Stimulated activated memory B cell treated with anti-CD40 and anti-IgM and Interleukin-4, amounts not matched to agents 10 μg/mL and 1 μg/mL and 100 μg/mL, for 72 hours (primary cell): ENCODE results near the gene TSC2.

ENCODE experiments used
- ATAC-seq: fragments of 150-1000 bp; cut with Tn5 transposase; 2 replicates; pipeline ENCODE4 v1.10.0; 2021
- H3K27ac Mint-ChIP-seq: one replicate; pipeline ENCODE4 v1.8.0; 2022; ENCODE audit warnings: mild to moderate bottlenecking, mixed read lengths
- H3K27me3 Mint-ChIP-seq: one replicate; pipeline ENCODE4 v1.8.0; 2022; ENCODE audit warnings: mixed read lengths
- H3K36me3 Mint-ChIP-seq: one replicate; pipeline ENCODE4 v1.8.0; 2022; ENCODE audit warnings: mixed read lengths
- H3K4me1 Mint-ChIP-seq: one replicate; pipeline ENCODE4 v1.8.0; 2022; ENCODE audit warnings: mixed read lengths
- H3K4me3 Mint-ChIP-seq: one replicate; pipeline ENCODE4 v1.8.0; 2022; ENCODE audit warnings: mild to moderate bottlenecking, moderate library complexity, mixed read lengths
- H3K9me3 Mint-ChIP-seq: one replicate; pipeline ENCODE4 v1.8.0; 2022; ENCODE audit warnings: mixed read lengths

TSC2 gene

GRCh38 chr16:2023092-2024031 is 24.4 kb upstream of the TSC2 start:
- peak overlapping the region; percentile 72 for H3K4me3 Mint-ChIP-seq
- H3K9me3 Mint-ChIP-seq, result no peaks in the 10 kb centered on the region
- peaks cover 33% of the 10 kb centered on the region for H3K4me1 Mint-ChIP-seq
- peak overlapping the region; percentile 75 for H3K27ac Mint-ChIP-seq
- peaks cover 74% of the 10 kb centered on the region for H3K27me3 Mint-ChIP-seq
- ATAC-seq, result peak; percentile 88
- no peaks in the 10 kb centered on the region for H3K36me3 Mint-ChIP-seq

DNA sequence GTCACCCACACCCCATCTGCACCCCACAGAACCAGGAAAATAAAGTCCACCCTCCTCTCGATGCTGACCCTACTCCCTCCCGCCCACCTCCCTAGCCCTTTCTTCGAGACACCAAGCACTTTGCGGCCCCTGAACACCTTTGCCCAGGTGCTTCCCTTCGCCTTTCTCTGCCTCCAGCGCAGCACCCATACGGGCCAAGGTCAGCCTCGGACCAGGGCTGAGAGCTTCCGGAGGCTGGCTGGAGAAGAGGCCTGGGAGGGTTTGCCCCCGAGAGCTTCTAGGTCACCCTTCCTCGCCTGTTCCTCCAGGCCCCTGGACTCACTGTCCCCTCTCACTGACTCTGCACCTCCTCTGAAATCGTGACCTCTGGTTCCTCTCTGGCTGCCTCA is 23.8 kb upstream of the TSC2 start:
- peaks cover 74% of the 10 kb centered on the region for H3K27me3 Mint-ChIP-seq
- no peaks in the 10 kb centered on the region for H3K9me3 Mint-ChIP-seq
- ATAC-seq, result no peak
- H3K4me3 Mint-ChIP-seq, result peak overlapping the region; percentile 26
- H3K4me1 Mint-ChIP-seq, result peaks cover 33% of the 10 kb centered on the region
- peak overlapping the region; percentile 39 for H3K27ac Mint-ChIP-seq
- no peaks in the 10 kb centered on the region for H3K36me3 Mint-ChIP-seq

- Mint-ChIP-seq H3K36me3 (no peaks in the 10 kb centered on the region), H3K27me3 (peaks cover 76% of the 10 kb centered on the region), H3K4me3 (peak overlapping the region; percentile 12), H3K9me3 (no peaks in the 10 kb centered on the region), H3K27ac (no peak overlapping the region), H3K4me1 (peaks cover 33% of the 10 kb centered on the region)
- no peak for ATAC-seq
Observed at GRCh38 chr16:2025251-2025650, 22.5 kb upstream of the TSC2 start.

DNA sequence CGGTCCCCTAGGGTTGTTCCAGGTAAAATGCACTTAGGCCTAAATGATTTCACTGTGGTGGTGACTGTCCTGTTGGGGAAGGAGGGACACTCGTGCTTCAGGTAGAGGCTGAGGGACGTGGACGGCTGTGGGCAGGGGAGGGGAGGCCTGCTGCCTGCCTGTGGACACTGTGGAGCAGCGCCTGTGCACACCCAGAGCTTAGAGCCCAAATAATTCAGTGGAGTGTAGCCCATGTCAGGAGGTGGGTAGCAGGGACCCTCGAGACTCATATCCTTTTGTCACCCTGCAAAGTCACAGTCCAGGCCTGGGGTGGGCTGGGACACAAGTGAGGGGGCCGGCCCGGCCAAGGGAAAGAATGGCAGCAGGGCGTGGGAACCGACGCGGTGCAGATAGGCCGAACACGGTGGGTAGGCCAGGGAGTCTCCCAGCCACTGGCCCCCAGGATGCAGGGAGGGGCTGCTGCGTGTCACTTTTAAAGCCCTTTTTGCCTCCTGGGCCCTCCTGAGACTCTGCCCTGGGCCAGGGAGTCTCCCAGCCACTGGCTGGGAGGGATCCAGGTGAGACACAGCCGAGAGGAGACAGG is 21.8 kb upstream of the TSC2 start:
- Mint-ChIP-seq H3K27ac (no peak overlapping the region), H3K36me3 (no peaks in the 10 kb centered on the region), H3K27me3 (peaks cover 69% of the 10 kb centered on the region), H3K9me3 (no peaks in the 10 kb centered on the region), H3K4me1 (peaks cover 26% of the 10 kb centered on the region), H3K4me3 (peak overlapping the region; percentile 60)
- no peak for ATAC-seq

- H3K4me3 Mint-ChIP-seq, result peak within 1 kb of the TSS; percentile 60
- peaks cover 64% of the 10 kb centered on the region for H3K27me3 Mint-ChIP-seq
- no peaks in the 10 kb centered on the region for H3K9me3 Mint-ChIP-seq
- no peak within 1 kb of the TSS for H3K27ac Mint-ChIP-seq
- ATAC-seq, result no peak
- H3K4me1 Mint-ChIP-seq, result peaks cover 26% of the 10 kb centered on the region
- H3K36me3 Mint-ChIP-seq, result no peaks in the 10 kb centered on the region
Observed at GRCh38 chr16:2026461-2027023, 21.2 kb upstream of the TSC2 start, which contains the start of gene NHERF2. Gene NHERF2, plus strand, starts transcription at chr16:2026902. Its CDS starts 104 bp downstream, at chr16:2027006.

DNA sequence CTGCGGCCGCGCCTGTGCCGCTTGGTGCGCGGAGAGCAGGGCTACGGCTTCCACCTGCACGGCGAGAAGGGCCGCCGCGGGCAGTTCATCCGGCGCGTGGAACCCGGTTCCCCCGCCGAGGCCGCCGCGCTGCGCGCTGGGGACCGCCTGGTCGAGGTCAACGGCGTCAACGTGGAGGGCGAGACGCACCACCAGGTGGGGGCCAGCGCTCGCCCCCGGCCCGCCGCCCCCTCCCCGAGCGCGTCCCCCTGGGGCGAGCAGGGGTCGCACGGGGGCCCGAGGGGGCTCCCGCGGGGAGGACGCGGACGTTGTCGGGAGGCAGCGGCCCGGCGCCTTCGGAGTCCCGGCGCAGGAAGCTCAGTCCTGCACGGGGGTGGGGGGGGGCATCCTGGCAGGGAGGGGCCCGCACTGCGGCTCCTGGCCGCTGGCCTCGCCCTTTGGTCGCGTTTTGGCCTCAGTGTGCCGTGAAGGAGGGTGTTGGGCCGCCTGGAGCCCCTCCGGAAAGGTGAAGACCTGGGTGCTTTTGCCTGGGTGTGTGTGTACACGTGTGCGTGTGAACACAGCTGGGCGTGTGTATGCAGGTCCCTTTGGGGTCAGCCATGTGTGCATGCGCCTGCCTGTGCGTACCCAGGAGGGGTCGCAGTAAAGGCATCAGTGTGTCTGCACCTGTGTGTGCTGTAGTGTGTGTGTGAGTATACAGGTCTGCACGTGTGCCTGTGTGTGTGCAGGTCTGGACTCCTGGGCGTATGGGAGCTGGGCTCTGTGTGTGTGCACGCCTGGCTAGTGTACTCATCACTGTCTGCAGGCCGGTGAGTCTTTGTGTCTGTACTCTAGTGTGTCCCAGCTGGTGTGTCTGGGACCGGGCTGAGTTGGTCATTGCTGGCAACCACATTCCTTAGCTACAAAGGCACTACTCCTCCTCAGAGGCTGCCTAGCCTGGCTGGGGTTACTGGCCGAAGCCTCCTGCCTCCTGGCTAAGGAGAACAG is 20.5 kb upstream of the TSC2 start:
- Mint-ChIP-seq H3K36me3 (no peaks in the 10 kb centered on the region), H3K9me3 (no peaks in the 10 kb centered on the region), H3K4me3 (peak overlapping the region; percentile 58), H3K27ac (no peak overlapping the region), H3K4me1 (peaks cover 30% of the 10 kb centered on the region), H3K27me3 (peaks cover 64% of the 10 kb centered on the region)
- peak; percentile 20 for ATAC-seq

DNA sequence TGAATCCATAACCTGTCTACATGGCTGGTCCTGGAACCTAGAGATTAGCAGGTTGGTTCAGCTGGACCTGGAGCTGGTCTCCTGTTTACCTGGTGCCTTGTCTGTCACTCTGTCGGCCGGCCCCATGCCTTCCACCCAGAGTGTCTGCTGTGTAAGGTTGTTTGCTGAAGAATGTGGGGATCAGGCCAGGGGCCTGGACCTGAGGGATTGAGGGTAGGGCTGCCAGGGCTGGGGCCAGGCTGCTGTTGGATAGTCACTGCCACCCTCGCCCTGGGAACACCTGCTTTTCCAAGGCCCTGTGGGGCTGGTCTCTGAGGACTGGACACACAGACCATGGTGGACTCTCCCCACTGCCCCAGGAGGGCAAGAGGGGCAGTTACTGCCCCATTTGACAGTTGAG is 19.6 kb upstream of the TSC2 start:
- no peak overlapping the region for H3K4me3 Mint-ChIP-seq
- no peaks in the 10 kb centered on the region for H3K36me3 Mint-ChIP-seq
- peaks cover 30% of the 10 kb centered on the region for H3K4me1 Mint-ChIP-seq
- H3K9me3 Mint-ChIP-seq, result no peaks in the 10 kb centered on the region
- no peak overlapping the region for H3K27ac Mint-ChIP-seq
- H3K27me3 Mint-ChIP-seq, result peaks cover 61% of the 10 kb centered on the region
- no peak for ATAC-seq

GRCh38 chr16:2028620-2029220 is 19.1 kb upstream of the TSC2 start:
- Mint-ChIP-seq H3K4me1 (peaks cover 33% of the 10 kb centered on the region), H3K27me3 (peaks cover 58% of the 10 kb centered on the region), H3K36me3 (no peaks in the 10 kb centered on the region), H3K9me3 (no peaks in the 10 kb centered on the region), H3K27ac (no peak overlapping the region), H3K4me3 (no peak overlapping the region)
- no peak for ATAC-seq

DNA sequence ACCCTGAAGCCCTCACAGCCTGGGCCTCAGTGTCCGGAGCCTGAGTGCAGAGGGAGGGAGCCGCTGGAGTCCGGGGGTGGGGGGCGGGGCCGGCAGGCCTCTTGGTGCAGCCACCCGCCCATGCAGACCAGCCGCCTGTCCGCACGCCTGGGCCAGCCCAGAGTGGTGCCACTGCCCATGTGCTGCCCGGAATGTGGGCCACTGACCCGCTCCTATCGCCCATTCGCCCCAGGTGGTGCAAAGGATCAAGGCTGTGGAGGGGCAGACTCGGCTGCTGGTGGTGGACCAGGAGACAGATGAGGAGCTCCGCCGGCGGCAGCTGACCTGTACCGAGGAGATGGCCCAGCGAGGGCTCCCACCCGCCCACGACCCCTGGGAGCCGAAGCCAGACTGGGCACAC is 18.4 kb upstream of the TSC2 start:
- Mint-ChIP-seq H3K4me1 (peaks cover 31% of the 10 kb centered on the region), H3K36me3 (no peaks in the 10 kb centered on the region), H3K4me3 (no peak overlapping the region), H3K27me3 (peaks cover 53% of the 10 kb centered on the region), H3K9me3 (no peaks in the 10 kb centered on the region), H3K27ac (no peak overlapping the region)
- ATAC-seq, result no peak

- no peak overlapping the region for H3K4me3 Mint-ChIP-seq
- H3K27ac Mint-ChIP-seq, result no peak overlapping the region
- H3K4me1 Mint-ChIP-seq, result peaks cover 29% of the 10 kb centered on the region
- H3K36me3 Mint-ChIP-seq, result no peaks in the 10 kb centered on the region
- peaks cover 52% of the 10 kb centered on the region for H3K27me3 Mint-ChIP-seq
- no peak for ATAC-seq
- H3K9me3 Mint-ChIP-seq, result no peaks in the 10 kb centered on the region
Observed at GRCh38 chr16:2030036-2030435, 17.7 kb upstream of the TSC2 start.

GRCh38 chr16:2031081-2031577 is 16.7 kb upstream of the TSC2 start:
- ATAC-seq, result no peak
- H3K4me1 Mint-ChIP-seq, result peaks cover 23% of the 10 kb centered on the region
- H3K27ac Mint-ChIP-seq, result no peak overlapping the region
- no peaks in the 10 kb centered on the region for H3K9me3 Mint-ChIP-seq
- no peak overlapping the region for H3K4me3 Mint-ChIP-seq
- H3K27me3 Mint-ChIP-seq, result peaks cover 41% of the 10 kb centered on the region
- no peaks in the 10 kb centered on the region for H3K36me3 Mint-ChIP-seq

DNA sequence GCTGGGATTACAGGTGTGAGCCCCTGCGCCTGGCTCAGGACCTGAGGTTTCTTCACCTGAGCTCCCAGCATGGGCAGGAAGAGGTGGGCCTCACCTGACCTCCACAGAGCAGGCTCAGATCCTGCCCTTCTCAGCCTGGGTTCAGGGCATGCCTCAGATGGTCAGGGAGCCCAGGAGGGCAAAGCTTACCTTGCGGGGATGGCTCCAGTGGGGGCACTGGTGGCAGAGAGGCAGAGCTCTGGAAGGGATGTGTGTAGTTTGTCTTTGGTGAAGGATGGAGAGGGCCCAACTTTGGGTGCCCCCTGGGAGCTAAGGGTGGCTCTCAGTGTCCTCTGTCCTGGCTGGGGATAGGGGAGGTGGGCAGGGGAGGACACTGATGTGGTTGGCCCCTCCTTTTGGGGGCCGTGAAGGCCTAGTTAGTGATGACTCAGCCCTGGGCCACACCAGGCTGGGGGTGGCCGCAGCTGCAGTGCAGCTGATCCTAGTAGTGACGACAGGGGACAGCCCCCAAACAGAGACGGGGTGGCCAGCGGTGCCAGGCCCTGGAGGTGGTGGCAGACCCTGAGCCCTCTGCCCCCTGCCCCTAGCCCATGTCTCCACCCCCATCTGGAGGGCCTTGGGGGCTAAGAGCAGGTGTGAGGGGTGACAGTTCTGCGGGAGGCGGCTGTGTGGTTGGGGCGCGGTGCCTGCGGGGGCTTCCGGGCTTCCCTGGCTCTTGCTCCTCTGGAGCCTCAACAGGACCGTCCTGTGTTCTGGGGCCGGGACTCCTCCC is 15.3 kb upstream of the TSC2 start:
- Mint-ChIP-seq H3K27me3 (peaks cover 51% of the 10 kb centered on the region), H3K27ac (no peak overlapping the region), H3K4me3 (no peak overlapping the region), H3K36me3 (no peaks in the 10 kb centered on the region), H3K9me3 (no peaks in the 10 kb centered on the region), H3K4me1 (peaks cover 21% of the 10 kb centered on the region)
- peak; percentile 42 for ATAC-seq

DNA sequence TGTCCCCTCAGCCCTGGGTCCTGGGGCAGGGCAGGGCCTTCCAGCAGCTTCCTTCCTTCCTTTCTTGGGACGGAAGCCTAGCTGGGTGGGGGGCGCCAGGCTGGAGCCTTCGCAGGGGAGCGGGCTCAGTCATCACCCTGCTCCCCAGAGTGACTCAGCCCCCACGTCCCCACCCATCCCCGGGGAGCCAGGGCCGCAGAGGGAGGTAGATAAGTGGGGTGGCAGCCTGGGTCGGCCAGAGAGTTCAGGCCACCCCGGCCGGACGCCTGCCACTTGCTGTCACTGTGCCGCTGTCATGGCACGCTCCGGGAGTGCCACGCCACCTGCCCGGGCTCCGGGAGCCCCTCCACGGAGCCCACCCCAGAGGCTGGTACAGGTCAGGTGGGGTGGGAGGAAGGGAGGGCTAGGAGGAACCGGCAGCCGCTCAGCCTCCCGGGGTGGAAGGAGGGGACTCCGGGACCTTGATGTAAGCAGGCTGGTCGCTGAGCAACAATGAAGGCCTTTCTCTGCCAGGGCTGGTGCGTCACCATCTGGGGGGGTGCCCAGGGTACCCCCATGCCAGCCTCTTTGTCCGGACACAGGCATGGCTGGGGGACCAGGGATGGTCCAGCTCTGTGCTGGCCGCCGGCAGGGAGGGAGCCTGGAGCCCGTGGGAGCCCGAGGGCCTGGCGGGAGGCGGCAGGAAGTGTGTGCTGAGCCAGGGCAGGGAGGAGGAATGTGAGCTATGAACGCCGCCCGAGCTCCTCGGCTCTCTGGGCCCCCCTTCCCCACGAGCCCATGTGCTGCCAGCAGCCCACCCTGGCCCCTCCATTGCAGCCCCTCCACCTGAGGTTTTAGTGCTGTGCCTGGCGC is 14.5 kb upstream of the TSC2 start:
- Mint-ChIP-seq H3K27me3 (peaks cover 52% of the 10 kb centered on the region), H3K4me3 (no peak overlapping the region), H3K4me1 (peaks cover 21% of the 10 kb centered on the region), H3K27ac (peak overlapping the region; percentile 59), H3K36me3 (no peaks in the 10 kb centered on the region), H3K9me3 (no peaks in the 10 kb centered on the region)
- ATAC-seq, result peak; percentile 22
